NCI-H2227 treated with DMSO at 0.1 percent for 48 hours (cell line): ENCODE measurements around the gene ZBED6.
"Not testable (repeated sequence)": the region's sequence is repeated elsewhere in the genome, so short reads cannot be mapped to it uniquely, and the experiment has no call there.

Experiments
- DNase-seq: peaks from one replicate; lab custom pipeline; 2025; lab: John Stamatoyannopoulos, UW

ZBED6 gene

GRCh38 chr1:203778789-203779188 lies 16.6 kb upstream of the ZBED6 start:
- no peak for DNase-seq

GRCh38 chr1:203781962-203782361 lies 13.5 kb upstream of the ZBED6 start:
- DNase-seq, result no peak

- no peak for DNase-seq
These were observed 5.5 kb upstream of the ZBED6 start for GRCh38 chr1:203789966-203790365.

GRCh38 chr1:203791498-203791897 lies 3.9 kb upstream of the ZBED6 start:
- DNase-seq, result no peak

GRCh38 chr1:203792486-203792885 lies 2.9 kb upstream of the ZBED6 start:
- DNase-seq, result no peak

GRCh38 chr1:203793561-203793960 lies 1.9 kb upstream of the ZBED6 start:
- not testable (repeated sequence) for DNase-seq

GRCh38 chr1:203794764-203795440 lies 521 bp upstream of the ZBED6 start:
- no peak for DNase-seq

GRCh38 chr1:203796236-203796605 lies 798 bp downstream of the ZBED6 start:
- DNase-seq, result no peak

- no peak for DNase-seq
These were observed 1.8 kb downstream of the ZBED6 start for GRCh38 chr1:203797216-203797615.

- no peak for DNase-seq
These were observed 2.7 kb downstream of the ZBED6 start for GRCh38 chr1:203797948-203798655.

GRCh38 chr1:203799157-203799556 lies 3.7 kb downstream of the ZBED6 start:
- no peak for DNase-seq

GRCh38 chr1:203799971-203800370 lies 4.5 kb downstream of the ZBED6 start:
- no peak for DNase-seq

- no peak for DNase-seq
These were observed 10.3 kb downstream of the ZBED6 start for GRCh38 chr1:203805689-203806088.

- DNase-seq, result no peak
These were observed 11.8 kb downstream of the ZBED6 start for GRCh38 chr1:203807196-203807595.

- no peak for DNase-seq
These were observed 18.3 kb downstream of the ZBED6 start for GRCh38 chr1:203813581-203814341.

GRCh38 chr1:203818399-203818798 lies 23.0 kb downstream of the ZBED6 start:
- DNase-seq, result no peak

GRCh38 chr1:203823306-203823705 lies 27.9 kb downstream of the ZBED6 start:
- no peak for DNase-seq

GRCh38 chr1:203826175-203826574 lies 30.8 kb downstream of the ZBED6 start:
- DNase-seq, result no peak

- DNase-seq, result no peak
These were observed 32.6 kb downstream of the ZBED6 start for GRCh38 chr1:203828002-203828401.

- no peak for DNase-seq
These were observed 33.1 kb downstream of the ZBED6 start for GRCh38 chr1:203828503-203828902.

GRCh38 chr1:203829247-203829646 lies 33.8 kb downstream of the ZBED6 start:
- not testable (repeated sequence) for DNase-seq

GRCh38 chr1:203835476-203835875 lies 40.1 kb downstream of the ZBED6 start:
- no peak for DNase-seq

GRCh38 chr1:203839081-203839480 lies 43.7 kb downstream of the ZBED6 start:
- no peak for DNase-seq
